ENCODE results near the gene TTC7B.

Gene TTC7B

DNA sequence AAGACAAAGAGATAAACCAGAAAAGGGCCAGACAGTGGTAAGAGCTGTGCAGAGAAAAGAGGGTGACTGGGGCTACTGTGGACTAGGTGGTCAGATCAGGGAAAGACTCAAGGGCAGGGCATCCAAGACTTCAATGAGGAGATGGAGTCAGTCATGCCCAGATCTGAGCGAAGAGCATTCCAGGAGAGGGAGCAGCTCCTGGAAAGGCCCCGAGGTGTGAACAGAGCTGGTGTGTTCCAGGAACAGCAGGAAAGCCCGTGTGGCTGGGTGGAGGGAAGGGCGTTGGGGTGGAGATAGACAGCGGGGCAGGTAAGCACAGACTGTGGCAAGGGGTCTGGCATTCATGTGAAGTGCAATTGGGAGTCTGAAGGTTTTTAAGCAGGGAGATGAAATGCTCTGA is 16.8 kb downstream of the TTC7B start:
- Histone ChIP-seq H3K27ac (replicated peaks; ENCODE audit: low read length) (no peak overlapping the region), H3K4me3 (ENCODE audit: low read length in 2 of 2) (no peak overlapping the region), H3K9me3 (replicated peaks in 1 of 2; ENCODE audit: control insufficient read depth in 2 of 2, insufficient read depth in 1 of 2, low read depth in 1 of 2, low read length in 2 of 2) (peaks cover 0 to 8% of the 10 kb centered on the region in 2 donors), H2AK5ac (ENCODE audit: low read depth, low read length) (no peak overlapping the region), H2AFZ (ENCODE audit: low read length) (no peak overlapping the region), H2BK5ac (ENCODE audit: low read length) (no peak overlapping the region), H3K4me1 (ENCODE audit: control insufficient read depth in 2 of 2, insufficient read depth in 1 of 2, low read depth in 1 of 2, low read length in 2 of 2) (peaks cover 3% of the 10 kb centered on the region in 2 donors), H2BK120ac (ENCODE audit: low read depth, low read length) (no peak overlapping the region), H2BK15ac (ENCODE audit: low read length) (no peak overlapping the region), H3K23ac (ENCODE audit: low read depth, low read length, poor library complexity) (no peak overlapping the region), H3K14ac (ENCODE audit: low read length) (no peak overlapping the region), H4K8ac (ENCODE audit: low read depth, low read length) (no peak overlapping the region), H3K9ac (ENCODE audit: low read depth, low read length, poor library complexity) (no peak overlapping the region), H3K18ac (ENCODE audit: low read length) (no peak overlapping the region), H3K27me3 (ENCODE audit: control insufficient read depth in 3 of 3, insufficient read depth in 3 of 3, low read depth in 1 of 3, low read length in 3 of 3) (no peaks in the 10 kb centered on the region), H2BK12ac (ENCODE audit: low read length) (no peak overlapping the region), H3K36me3 (replicated peaks in 1 of 2; ENCODE audit: control insufficient read depth in 2 of 2, insufficient read depth in 2 of 2, low read length in 2 of 2) (no peaks in the 10 kb centered on the region), H3K4ac (ENCODE audit: low read length) (no peak overlapping the region), H4K91ac (ENCODE audit: low read depth, low read length, poor library complexity) (no peak overlapping the region), H3K4me2 (ENCODE audit: insufficient read depth, low read length, poor library complexity, severe bottlenecking) (no peak overlapping the region), H3K79me1 (ENCODE audit: low read depth, low read length) (peaks cover 3% of the 10 kb centered on the region)
- WGBS, 2 donors (ENCODE audit: extremely low coverage in 2 of 2, insufficient read length in 2 of 2, insufficient replicate concordance in 1 of 2): no CpG with 5 or more reads among the region's 5 CpGs
- no peak for DNase-seq (ENCODE audit: low spot score)

DNA sequence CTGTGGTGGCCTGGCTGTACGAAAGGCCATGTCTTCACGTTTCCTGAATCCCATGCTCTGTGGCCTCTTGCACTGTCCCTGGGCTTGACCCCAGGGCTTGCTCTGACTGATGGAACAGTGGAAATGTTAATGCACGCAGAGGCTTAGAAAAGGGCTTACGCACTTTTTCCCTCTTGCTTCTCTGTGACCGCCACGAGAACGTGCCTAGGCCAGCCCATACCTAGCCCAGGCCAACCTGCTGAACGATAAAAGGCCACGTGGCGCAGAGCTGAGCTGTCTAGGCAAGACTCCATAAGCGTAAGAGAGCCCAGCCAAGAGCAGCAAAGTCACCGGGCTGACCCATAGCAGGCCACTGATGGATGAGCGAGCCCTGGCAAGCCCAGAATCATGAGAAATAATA is 18.3 kb downstream of the TTC7B start:
- Histone ChIP-seq H3K4ac (ENCODE audit: low read length) (no peak overlapping the region), H3K9me3 (replicated peaks in 1 of 2; ENCODE audit: control insufficient read depth in 2 of 2, insufficient read depth in 1 of 2, low read depth in 1 of 2, low read length in 2 of 2) (peaks cover 0 to 8% of the 10 kb centered on the region in 2 donors), H2BK5ac (ENCODE audit: low read length) (no peak overlapping the region), H3K14ac (ENCODE audit: low read length) (no peak overlapping the region), H2BK120ac (ENCODE audit: low read depth, low read length) (no peak overlapping the region), H2AK5ac (ENCODE audit: low read depth, low read length) (no peak overlapping the region), H3K27me3 (ENCODE audit: control insufficient read depth in 3 of 3, insufficient read depth in 3 of 3, low read depth in 1 of 3, low read length in 3 of 3) (no peaks in the 10 kb centered on the region), H3K18ac (ENCODE audit: low read length) (no peak overlapping the region), H3K23ac (ENCODE audit: low read depth, low read length, poor library complexity) (no peak overlapping the region), H3K36me3 (replicated peaks in 1 of 2; ENCODE audit: control insufficient read depth in 2 of 2, insufficient read depth in 2 of 2, low read length in 2 of 2) (no peaks in the 10 kb centered on the region), H3K4me2 (ENCODE audit: insufficient read depth, low read length, poor library complexity, severe bottlenecking) (no peak overlapping the region), H4K91ac (ENCODE audit: low read depth, low read length, poor library complexity) (no peak overlapping the region), H3K79me1 (ENCODE audit: low read depth, low read length) (peaks cover 3% of the 10 kb centered on the region), H2AFZ (ENCODE audit: low read length) (no peak overlapping the region), H3K27ac (replicated peaks; ENCODE audit: low read length) (no peak overlapping the region), H2BK15ac (ENCODE audit: low read length) (no peak overlapping the region), H3K4me3 (ENCODE audit: low read length in 2 of 2) (peak overlapping the region in 1 of 2 donors; percentile 20), H2BK12ac (ENCODE audit: low read length) (no peak overlapping the region), H3K9ac (ENCODE audit: low read depth, low read length, poor library complexity) (no peak overlapping the region), H4K8ac (ENCODE audit: low read depth, low read length) (no peak overlapping the region), H3K4me1 (ENCODE audit: control insufficient read depth in 2 of 2, insufficient read depth in 1 of 2, low read depth in 1 of 2, low read length in 2 of 2) (peaks cover 1 to 3% of the 10 kb centered on the region in 2 donors)
- no CpG with 5 or more reads among the region's 13 CpGs for WGBS, 2 donors (ENCODE audit: extremely low coverage in 2 of 2, insufficient read length in 2 of 2, insufficient replicate concordance in 1 of 2)
- no peak for DNase-seq (ENCODE audit: low spot score)

DNA sequence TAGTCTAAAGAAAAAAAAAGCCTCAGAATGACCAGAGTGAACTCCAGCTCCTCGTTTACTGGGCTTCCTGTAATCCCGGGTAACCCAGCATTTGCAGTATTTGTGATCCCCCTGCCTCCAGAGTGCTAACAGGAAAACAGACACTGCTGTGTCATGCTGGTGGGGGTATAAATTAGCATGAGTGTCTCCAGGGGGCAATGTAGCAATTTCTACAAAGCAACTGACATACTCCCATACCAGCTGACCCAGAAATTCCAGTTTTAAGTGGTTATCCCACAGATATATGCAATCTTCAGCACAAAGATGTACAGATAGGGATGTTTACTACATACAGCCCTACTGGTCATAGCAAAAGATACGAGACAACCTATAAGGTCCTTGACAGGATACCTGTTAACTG is 18.8 kb downstream of the TTC7B start:
- Histone ChIP-seq H3K4me3 (ENCODE audit: low read length in 2 of 2) (no peak overlapping the region), H3K9me3 (replicated peaks in 1 of 2; ENCODE audit: control insufficient read depth in 2 of 2, insufficient read depth in 1 of 2, low read depth in 1 of 2, low read length in 2 of 2) (peaks cover 0 to 8% of the 10 kb centered on the region in 2 donors), H3K9ac (ENCODE audit: low read depth, low read length, poor library complexity) (no peak overlapping the region), H3K14ac (ENCODE audit: low read length) (no peak overlapping the region), H3K79me1 (ENCODE audit: low read depth, low read length) (peaks cover 1% of the 10 kb centered on the region), H3K27ac (replicated peaks; ENCODE audit: low read length) (no peak overlapping the region), H3K36me3 (replicated peaks in 1 of 2; ENCODE audit: control insufficient read depth in 2 of 2, insufficient read depth in 2 of 2, low read length in 2 of 2) (no peaks in the 10 kb centered on the region), H3K18ac (ENCODE audit: low read length) (no peak overlapping the region), H4K91ac (ENCODE audit: low read depth, low read length, poor library complexity) (no peak overlapping the region), H3K4ac (ENCODE audit: low read length) (no peak overlapping the region), H2BK120ac (ENCODE audit: low read depth, low read length) (no peak overlapping the region), H3K27me3 (ENCODE audit: control insufficient read depth in 3 of 3, insufficient read depth in 3 of 3, low read depth in 1 of 3, low read length in 3 of 3) (no peaks in the 10 kb centered on the region), H4K8ac (ENCODE audit: low read depth, low read length) (no peak overlapping the region), H2BK12ac (ENCODE audit: low read length) (no peak overlapping the region), H2BK5ac (ENCODE audit: low read length) (no peak overlapping the region), H2AK5ac (ENCODE audit: low read depth, low read length) (no peak overlapping the region), H3K23ac (ENCODE audit: low read depth, low read length, poor library complexity) (no peak overlapping the region), H3K4me1 (ENCODE audit: control insufficient read depth in 2 of 2, insufficient read depth in 1 of 2, low read depth in 1 of 2, low read length in 2 of 2) (peaks cover 1 to 3% of the 10 kb centered on the region in 2 donors), H3K4me2 (ENCODE audit: insufficient read depth, low read length, poor library complexity, severe bottlenecking) (no peak overlapping the region), H2BK15ac (ENCODE audit: low read length) (no peak overlapping the region), H2AFZ (ENCODE audit: low read length) (no peak overlapping the region)
- WGBS, 2 donors (ENCODE audit: extremely low coverage in 2 of 2, insufficient read length in 2 of 2, insufficient replicate concordance in 1 of 2): no CpG with 5 or more reads among the region's 3 CpGs
- no peak for DNase-seq (ENCODE audit: low spot score)

DNA sequence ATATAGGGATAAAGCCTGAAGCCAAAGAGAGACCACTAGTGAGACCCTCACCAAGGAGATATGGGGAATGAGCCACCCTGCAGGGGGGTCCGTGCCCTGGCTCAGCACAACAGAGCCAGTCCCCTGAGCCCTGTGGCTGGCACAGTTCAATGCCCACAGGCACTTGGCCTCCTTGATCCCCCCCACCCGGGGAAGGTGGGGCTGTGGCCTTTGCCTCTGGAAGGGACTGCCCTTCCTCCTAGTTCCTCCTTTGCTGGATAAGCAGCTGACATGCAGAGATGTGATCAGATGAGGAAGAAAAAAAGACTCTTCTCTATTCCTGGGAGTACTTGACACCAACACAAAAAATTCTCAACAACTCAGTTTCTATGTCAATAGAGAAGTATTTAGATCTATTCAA is 19.9 kb downstream of the TTC7B start:
- Histone ChIP-seq H3K14ac (ENCODE audit: low read length) (no peak overlapping the region), H4K91ac (ENCODE audit: low read depth, low read length, poor library complexity) (no peak overlapping the region), H3K4me2 (ENCODE audit: insufficient read depth, low read length, poor library complexity, severe bottlenecking) (no peak overlapping the region), H2BK5ac (ENCODE audit: low read length) (no peak overlapping the region), H3K27ac (replicated peaks; ENCODE audit: low read length) (no peak overlapping the region), H2AK5ac (ENCODE audit: low read depth, low read length) (no peak overlapping the region), H3K36me3 (replicated peaks in 1 of 2; ENCODE audit: control insufficient read depth in 2 of 2, insufficient read depth in 2 of 2, low read length in 2 of 2) (no peaks in the 10 kb centered on the region), H3K4ac (ENCODE audit: low read length) (no peak overlapping the region), H3K79me1 (ENCODE audit: low read depth, low read length) (no peaks in the 10 kb centered on the region), H3K18ac (ENCODE audit: low read length) (no peak overlapping the region), H4K8ac (ENCODE audit: low read depth, low read length) (no peak overlapping the region), H2BK12ac (ENCODE audit: low read length) (no peak overlapping the region), H3K9ac (ENCODE audit: low read depth, low read length, poor library complexity) (no peak overlapping the region), H3K4me1 (ENCODE audit: control insufficient read depth in 2 of 2, insufficient read depth in 1 of 2, low read depth in 1 of 2, low read length in 2 of 2) (peaks cover 1 to 3% of the 10 kb centered on the region in 2 donors), H3K23ac (ENCODE audit: low read depth, low read length, poor library complexity) (no peak overlapping the region), H2BK15ac (ENCODE audit: low read length) (no peak overlapping the region), H3K27me3 (ENCODE audit: control insufficient read depth in 3 of 3, insufficient read depth in 3 of 3, low read depth in 1 of 3, low read length in 3 of 3) (no peaks in the 10 kb centered on the region), H3K4me3 (ENCODE audit: low read length in 2 of 2) (no peak overlapping the region), H2AFZ (ENCODE audit: low read length) (no peak overlapping the region), H3K9me3 (replicated peaks in 1 of 2; ENCODE audit: control insufficient read depth in 2 of 2, insufficient read depth in 1 of 2, low read depth in 1 of 2, low read length in 2 of 2) (peaks cover 0 to 8% of the 10 kb centered on the region in 2 donors), H2BK120ac (ENCODE audit: low read depth, low read length) (no peak overlapping the region)
- DNase-seq (ENCODE audit: low spot score): no peak
- no CpG with 5 or more reads among the region's 2 CpGs for WGBS, 2 donors (ENCODE audit: extremely low coverage in 2 of 2, insufficient read length in 2 of 2, insufficient replicate concordance in 1 of 2)
